ENCODE data around the gene FCMR. TPM values are rescaled to one million over a fixed set of nuclear protein-coding genes. Genes with fewer than 3 reads are reported as not detected.

FCMR gene
- polyA plus RNA-seq, 1 experiment, result 1.1 TPM

GRCh38 chr1:206913766-206914537 lies 7.8 kb downstream of the FCMR start:
- ChIA-PET CTCF (interaction anchor here (0.8 to 6.0 kb wide), 10 partner anchors 9 to 307 kb away, joined by 3 to 147 read pairs (median 22); no protein-coding TSS in a partner anchor), POLR2A (no interaction called here)
- DNase-seq (ENCODE audit: low read depth, low spot score), result no peak
- no peak for TF ChIP-seq CTCF (IDR thresholded peaks at IDR 0.05; ENCODE audit: low read depth, low read length)
- H3K27ac ChIP-seq (ENCODE audit: low read depth, low read length), result no peak overlapping the region
- no peak overlapping the region for H3K4me3 ChIP-seq (ENCODE audit: low read depth, low read length)
- peaks cover 16% of the 10 kb centered on the region for H3K27me3 ChIP-seq (ENCODE audit: control insufficient read depth, insufficient read depth, low read length)
- H3K9me3 ChIP-seq (ENCODE audit: control insufficient read depth, insufficient read depth, low read length), result no peaks in the 10 kb centered on the region

GRCh38 chr1:206912445-206913095 lies 9.2 kb downstream of the FCMR start:
- CTCF ChIA-PET, result interaction anchor here (0.5 to 6.0 kb wide), 83 partner anchors 8 to 1140 kb away, joined by 3 to 147 read pairs (median 6); partner anchors contain the start of genes C1orf116, DYRK3, EIF2D and IL10
- Histone ChIP-seq H3K9me3 (ENCODE audit: control insufficient read depth, insufficient read depth, low read length) (peaks cover 5% of the 10 kb centered on the region; the same call in 1 of the 2 replicates), H3K27ac (ENCODE audit: low read depth, low read length) (no peak overlapping the region), H3K27me3 (ENCODE audit: control insufficient read depth, insufficient read depth, low read length) (peaks cover 14% of the 10 kb centered on the region), H3K4me3 (ENCODE audit: low read depth, low read length) (no peak overlapping the region)
- TF ChIP-seq CTCF (IDR thresholded peaks at IDR 0.05; ENCODE audit: low read depth, low read length), result peak; percentile 80
- peak; percentile 55 for DNase-seq (ENCODE audit: low read depth, low spot score)
- POLR2A ChIA-PET, result interaction anchor here (1.0 kb wide), 1 partner anchor 178 kb away, joined by 4 read pairs; no protein-coding TSS in a partner anchor

GRCh38 chr1:206911064-206911663 lies 10.6 kb downstream of the FCMR start:
- peak; percentile 86 for TF ChIP-seq CTCF (IDR thresholded peaks at IDR 0.05; ENCODE audit: low read depth, low read length)
- no peak for DNase-seq (ENCODE audit: low read depth, low spot score)
- CTCF ChIA-PET, result interaction anchor here (0.6 to 6.0 kb wide), 59 partner anchors 8 to 494 kb away, joined by 3 to 147 read pairs (median 8); partner anchors contain the start of genes C1orf116, DYRK3, EIF2D and IL10
- Histone ChIP-seq H3K27ac (ENCODE audit: low read depth, low read length) (no peak overlapping the region), H3K27me3 (ENCODE audit: control insufficient read depth, insufficient read depth, low read length) (peaks cover 12% of the 10 kb centered on the region), H3K4me3 (ENCODE audit: low read depth, low read length) (no peak overlapping the region), H3K9me3 (ENCODE audit: control insufficient read depth, insufficient read depth, low read length) (peaks cover 8% of the 10 kb centered on the region; the same call in 1 of the 2 replicates)
- POLR2A ChIA-PET, result no interaction called here

- H3K27ac ChIP-seq (ENCODE audit: low read depth, low read length), result no peak overlapping the region
- ChIA-PET POLR2A (interaction anchor here (1.1 kb wide), 1 partner anchor 63 kb away, joined by 4 read pairs; no protein-coding TSS in a partner anchor), CTCF (interaction anchor here (0.6 to 4.9 kb wide), 17 partner anchors 10 to 297 kb away, joined by 3 to 50 read pairs (median 5); partner anchors contain the start of gene IL20)
- peak overlapping the region; percentile 58 for H3K4me3 ChIP-seq (ENCODE audit: low read depth, low read length)
- H3K27me3 ChIP-seq (ENCODE audit: control insufficient read depth, insufficient read depth, low read length), result peaks cover 6% of the 10 kb centered on the region
- H3K9me3 ChIP-seq (ENCODE audit: control insufficient read depth, insufficient read depth, low read length), result peaks cover 8% of the 10 kb centered on the region; the same call in 1 of the 2 replicates
- TF ChIP-seq CTCF (IDR thresholded peaks at IDR 0.05; ENCODE audit: low read depth, low read length), result no peak
- no peak for DNase-seq (ENCODE audit: low read depth, low spot score)
These were observed 11.8 kb downstream of the FCMR start for GRCh38 chr1:206909883-206910318.

All from AG04450 (cell line).